Measurements from ENCODE around the gene POLR1E. TPM values are rescaled to one million over a fixed set of nuclear protein-coding genes. Genes with fewer than 3 reads are reported as not detected.

Gene POLR1E
- 40.9 and 41.6 TPM in 2 replicates for total RNA-seq

GRCh38 chr9:37485389-37486255, at the start of gene POLR1E:
Gene POLR1E, plus strand, starts transcription at chr9:37485948. Its CDS starts 100 bp downstream, at chr9:37486048.

GRCh38 chr9:37465249-37466036, 20.3 kb upstream of the POLR1E start, which contains the start of gene ZBTB5:
Gene ZBTB5, minus strand, starts transcription at chr9:37465450. Its CDS starts 22,899 bp downstream, at chr9:37442551.

Other genes starting within 250 kb of the POLR1E start
- 109 and 134 TPM in 2 replicates for gene GRHPR, start 63.3 kb upstream of the POLR1E start, total RNA-seq
- gene ZBTB5, start 20.5 kb upstream of the POLR1E start, total RNA-seq: 9.1 and 12.3 TPM in 2 replicates
- gene FBXO10, start 90.4 kb downstream of the POLR1E start, total RNA-seq: 9.0 and 9.4 TPM in 2 replicates
- gene TOMM5, start 106.6 kb downstream of the POLR1E start, total RNA-seq: 91.6 and 92.0 TPM in 2 replicates
- gene FRMPD1, start 165.0 kb downstream of the POLR1E start, total RNA-seq: under 0.01 TPM in 1 of 2 replicates, not detected in the other

Measured in articular chondrocyte of knee joint (primary cell).